ENCODE results near the gene GALK1. TPM values are rescaled to one million over a fixed set of nuclear protein-coding genes. Genes with fewer than 3 reads are reported as not detected.

Gene GALK1
- total RNA-seq, 1 donor from 2014 or later: 33.0 TPM

DNA sequence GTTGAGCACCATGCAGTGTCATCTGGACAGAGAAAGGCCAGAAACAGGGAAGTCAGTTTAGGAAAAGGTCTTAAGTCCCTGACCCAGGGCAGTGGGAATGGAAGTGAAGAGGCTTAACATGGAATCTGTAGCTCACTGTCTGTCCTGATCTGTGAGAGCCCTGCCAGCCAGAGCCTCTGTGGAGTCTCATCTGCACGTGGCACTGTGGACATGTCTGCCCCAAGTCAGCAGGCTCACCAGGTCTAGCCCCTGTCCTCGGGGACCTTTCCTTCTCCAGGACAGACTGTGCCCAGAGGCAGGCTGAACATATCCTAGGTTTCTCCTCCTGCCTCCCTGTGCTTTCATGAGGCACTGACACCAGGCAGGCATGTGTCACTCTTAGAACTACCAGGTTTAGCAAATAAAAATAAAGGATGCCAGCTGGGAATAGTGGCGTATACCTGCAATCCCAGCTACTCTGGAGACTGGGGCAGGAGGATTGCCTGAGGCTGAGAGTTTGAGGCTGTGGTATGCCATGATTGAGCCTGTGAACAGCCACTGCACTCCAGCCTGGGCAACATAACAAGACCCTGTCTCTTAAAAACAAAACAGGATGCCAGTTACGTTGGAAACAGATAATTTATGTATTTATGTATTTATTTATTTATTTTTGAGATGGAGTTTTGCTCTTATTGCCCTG is 42.0 kb upstream of the GALK1 start:
- H3K27me3 Mint-ChIP-seq: no peaks in the 10 kb centered on the region
- no peaks in the 10 kb centered on the region for H3K9me3 Mint-ChIP-seq
- H3K4me3 Mint-ChIP-seq: no peak overlapping the region
- no peak overlapping the region for H3K27ac Mint-ChIP-seq
- no peaks in the 10 kb centered on the region for H3K36me3 Mint-ChIP-seq
- peaks cover 4% of the 10 kb centered on the region for H3K4me1 Mint-ChIP-seq (ENCODE audit: unreplicated experiment)
- no peak for DNase-seq (ENCODE audit: extremely low spot score, unreplicated experiment)
- TF ChIP-seq, protein P1, sequence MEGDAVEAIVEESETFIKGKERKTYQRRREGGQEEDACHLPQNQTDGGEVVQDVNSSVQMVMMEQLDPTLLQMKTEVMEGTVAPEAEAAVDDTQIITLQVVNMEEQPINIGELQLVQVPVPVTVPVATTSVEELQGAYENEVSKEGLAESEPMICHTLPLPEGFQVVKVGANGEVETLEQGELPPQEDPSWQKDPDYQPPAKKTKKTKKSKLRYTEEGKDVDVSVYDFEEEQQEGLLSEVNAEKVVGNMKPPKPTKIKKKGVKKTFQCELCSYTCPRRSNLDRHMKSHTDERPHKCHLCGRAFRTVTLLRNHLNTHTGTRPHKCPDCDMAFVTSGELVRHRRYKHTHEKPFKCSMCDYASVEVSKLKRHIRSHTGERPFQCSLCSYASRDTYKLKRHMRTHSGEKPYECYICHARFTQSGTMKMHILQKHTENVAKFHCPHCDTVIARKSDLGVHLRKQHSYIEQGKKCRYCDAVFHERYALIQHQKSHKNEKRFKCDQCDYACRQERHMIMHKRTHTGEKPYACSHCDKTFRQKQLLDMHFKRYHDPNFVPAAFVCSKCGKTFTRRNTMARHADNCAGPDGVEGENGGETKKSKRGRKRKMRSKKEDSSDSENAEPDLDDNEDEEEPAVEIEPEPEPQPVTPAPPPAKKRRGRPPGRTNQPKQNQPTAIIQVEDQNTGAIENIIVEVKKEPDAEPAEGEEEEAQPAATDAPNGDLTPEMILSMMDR (conservative IDR thresholded peaks at IDR 0.05): no peak

DNA sequence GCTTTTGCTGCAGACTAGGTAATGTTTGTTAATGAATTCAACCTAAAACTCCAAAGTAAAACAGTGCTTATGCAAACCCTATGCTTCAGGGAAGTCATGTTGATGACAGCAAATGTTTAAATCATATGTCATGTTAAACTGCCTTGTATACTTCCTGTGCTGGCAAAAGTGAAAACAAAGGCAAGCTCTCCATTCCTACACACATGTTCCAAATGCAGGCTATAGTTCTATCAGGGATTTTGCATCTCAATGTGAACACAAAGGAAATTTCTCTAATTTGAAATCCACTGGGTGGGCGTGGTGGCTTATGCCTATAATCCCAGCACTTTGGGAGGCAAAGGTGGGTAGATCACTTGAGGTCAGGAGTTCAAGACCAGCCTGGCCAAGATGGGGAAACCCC is 38.9 kb upstream of the GALK1 start:
- Mint-ChIP-seq H3K9me3 (no peaks in the 10 kb centered on the region), H3K4me3 (no peak overlapping the region), H3K27ac (no peak overlapping the region), H3K36me3 (peaks cover 6% of the 10 kb centered on the region), H3K27me3 (no peaks in the 10 kb centered on the region), H3K4me1 (ENCODE audit: unreplicated experiment) (peaks cover 4% of the 10 kb centered on the region)
- no peak for DNase-seq (ENCODE audit: extremely low spot score, unreplicated experiment)
- TF ChIP-seq, protein P1 (conservative IDR thresholded peaks at IDR 0.05): no peak

DNA sequence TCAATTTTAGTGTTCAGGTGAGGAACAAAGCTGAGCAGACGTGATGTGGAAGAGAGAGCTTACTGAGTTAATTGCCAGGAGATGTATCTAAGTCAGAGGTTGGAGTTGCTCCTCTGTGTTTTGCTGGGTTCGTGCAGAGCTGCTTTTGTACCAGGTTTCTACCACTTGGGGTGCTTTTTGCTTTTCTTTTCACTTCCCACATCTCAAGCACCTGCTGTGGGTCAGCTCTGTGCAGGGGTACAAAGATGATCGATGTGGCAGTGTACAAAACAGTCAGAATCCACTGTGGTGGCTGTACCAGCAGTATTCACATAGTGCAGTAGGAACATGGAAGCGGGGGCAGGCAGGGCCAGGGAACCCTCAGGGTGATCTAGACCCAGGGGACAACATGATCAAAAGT is 34.4 kb upstream of the GALK1 start:
- Mint-ChIP-seq H3K9me3 (no peaks in the 10 kb centered on the region), H3K27me3 (no peaks in the 10 kb centered on the region), H3K36me3 (peaks cover 16% of the 10 kb centered on the region), H3K4me1 (ENCODE audit: unreplicated experiment) (no peaks in the 10 kb centered on the region), H3K27ac (no peak overlapping the region), H3K4me3 (no peak overlapping the region)
- no peak for DNase-seq (ENCODE audit: extremely low spot score, unreplicated experiment)
- TF ChIP-seq, protein P1 (conservative IDR thresholded peaks at IDR 0.05): no peak

DNA sequence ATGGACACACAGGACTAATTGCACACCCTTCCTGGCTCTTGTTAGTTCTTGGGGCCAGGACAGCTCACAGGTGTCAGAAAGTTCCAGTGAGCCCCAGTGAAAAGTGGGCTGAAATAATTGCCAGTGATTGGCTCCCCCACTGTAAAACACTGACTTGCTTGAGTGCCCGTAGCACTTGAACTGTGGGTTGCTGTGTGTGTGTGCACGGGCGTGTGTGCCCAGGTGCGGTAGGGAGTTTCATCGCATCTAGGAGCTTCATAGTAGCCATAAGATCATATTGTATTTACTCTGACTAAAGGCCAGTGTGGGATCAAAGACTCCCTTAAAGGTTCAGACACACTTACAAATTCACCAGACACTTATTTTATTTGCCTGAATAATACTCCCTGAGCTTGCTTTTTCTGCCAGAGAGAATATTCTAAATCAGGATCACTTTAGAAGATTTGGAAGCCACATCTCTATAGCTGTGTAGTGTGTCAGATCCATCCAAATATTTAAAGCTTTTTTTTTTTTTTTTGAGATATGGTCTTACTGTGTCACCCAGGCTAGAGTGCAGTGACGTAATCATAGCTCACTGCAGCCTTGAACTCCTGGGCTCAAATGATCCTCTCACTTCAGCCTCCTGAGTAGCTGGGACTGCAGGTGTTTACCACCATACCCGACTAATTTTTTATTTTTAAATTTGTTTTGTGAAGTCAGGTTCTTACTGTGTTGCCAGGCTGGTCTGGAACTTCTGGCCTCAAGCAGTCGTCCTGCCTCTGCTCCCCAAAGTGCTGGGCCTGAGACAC is 31.0 kb upstream of the GALK1 start:
- Mint-ChIP-seq H3K36me3 (peaks cover 32% of the 10 kb centered on the region), H3K27me3 (no peaks in the 10 kb centered on the region), H3K27ac (peak overlapping the region; percentile 42), H3K9me3 (no peaks in the 10 kb centered on the region), H3K4me3 (no peak overlapping the region), H3K4me1 (ENCODE audit: unreplicated experiment) (peaks cover 1% of the 10 kb centered on the region)
- TF ChIP-seq, protein P1 (conservative IDR thresholded peaks at IDR 0.05): no peak
- DNase-seq (ENCODE audit: extremely low spot score, unreplicated experiment): no peak

DNA sequence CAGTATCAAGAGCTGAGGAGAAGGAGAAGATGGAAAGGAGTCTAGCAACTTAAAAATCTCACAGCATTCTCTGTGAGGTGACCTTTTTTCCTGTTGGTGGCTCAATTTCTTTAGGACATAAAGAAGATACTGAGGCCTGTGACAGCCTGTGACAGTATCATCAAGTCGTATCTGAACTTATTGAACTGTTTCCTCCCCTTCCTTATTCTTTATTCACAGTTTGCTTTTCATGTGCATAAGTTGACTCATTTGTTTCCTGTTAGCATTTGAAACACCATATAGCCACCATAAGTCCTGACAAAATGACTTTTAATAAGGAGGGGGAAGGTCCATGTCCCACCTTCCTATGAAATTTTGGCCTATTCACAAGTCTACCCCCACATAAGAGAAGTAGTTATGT is 28.5 kb upstream of the GALK1 start:
- peaks cover 32% of the 10 kb centered on the region for H3K36me3 Mint-ChIP-seq
- H3K27ac Mint-ChIP-seq: no peak overlapping the region
- TF ChIP-seq, protein P1 (conservative IDR thresholded peaks at IDR 0.05): no peak
- no peak overlapping the region for H3K4me3 Mint-ChIP-seq
- H3K9me3 Mint-ChIP-seq: no peaks in the 10 kb centered on the region
- no peaks in the 10 kb centered on the region for H3K27me3 Mint-ChIP-seq
- no peak for DNase-seq (ENCODE audit: extremely low spot score, unreplicated experiment)
- peaks cover 3% of the 10 kb centered on the region for H3K4me1 Mint-ChIP-seq (ENCODE audit: unreplicated experiment)
